Measurements from ENCODE around the gene TSFM. TPM values are rescaled to one million over a fixed set of nuclear protein-coding genes. Genes with fewer than 3 reads are reported as not detected.

The TSFM gene
- total and polyA plus RNA-seq, 4 donors: 14.6 to 60.5 (median 38.2) TPM

- Histone ChIP-seq H3K9me3 (ENCODE audit: control insufficient read depth in 4 of 4, low read length in 3 of 4) (no peaks in the 10 kb centered on the region), H3K27ac (ENCODE audit: low read depth in 1 of 2, low read length in 2 of 2) (no peak overlapping the region), H3K4me1 (ENCODE audit: control insufficient read depth in 4 of 4, insufficient read depth in 4 of 4, low read length in 3 of 4) (peaks cover 0 to 4% (median 3%) of the 10 kb centered on the region in 4 donors), H3K9ac (ENCODE audit: low read depth in 1 of 2, low read length in 2 of 2) (no peak overlapping the region), H3K4me3 (ENCODE audit: low read depth in 1 of 3, low read length in 3 of 3) (no peak overlapping the region), H3K36me3 (ENCODE audit: control insufficient read depth in 4 of 4, insufficient read depth in 3 of 4, low read depth in 1 of 4, low read length in 3 of 4) (peaks cover 5 to 59% (median 46%) of the 10 kb centered on the region in 4 donors), H3K27me3 (ENCODE audit: control insufficient read depth in 4 of 4, insufficient read depth in 4 of 4, low read length in 3 of 4) (no peaks in the 10 kb centered on the region)
- no peak for TF ChIP-seq HNF4G (IDR thresholded peaks at IDR 0.05)
- no peak for TF ChIP-seq EGR1 (IDR thresholded peaks at IDR 0.05; ENCODE audit: low read depth in 2 of 2)
- no peak for TF ChIP-seq FOXA2 (IDR thresholded peaks at IDR 0.05)
- no peak for TF ChIP-seq SP1 (IDR thresholded peaks at IDR 0.05)
- TF ChIP-seq TAF1 (conservative IDR thresholded peaks at IDR 0.05): no peak
- TF ChIP-seq YY1 (IDR thresholded peaks at IDR 0.05): no peak
- 97% methylated on average over 5 of the region's 5 CpGs for WGBS
- no peak for DNase-seq (ENCODE audit: low spot score)
Observed at GRCh38 chr12:57810450-57810849, 27.9 kb downstream of the TSFM start.

GRCh38 chr12:57811028-57811755 lies 28.6 kb downstream of the TSFM start:
- no peaks in the 10 kb centered on the region for H3K9me3 ChIP-seq (ENCODE audit: control insufficient read depth in 4 of 4, low read length in 3 of 4)
- H3K4me1 ChIP-seq (ENCODE audit: control insufficient read depth in 4 of 4, insufficient read depth in 4 of 4, low read length in 3 of 4): peaks cover 0 to 8% (median 4%) of the 10 kb centered on the region in 4 donors
- peaks cover 5 to 57% (median 45%) of the 10 kb centered on the region in 4 donors for H3K36me3 ChIP-seq (ENCODE audit: control insufficient read depth in 4 of 4, insufficient read depth in 3 of 4, low read depth in 1 of 4, low read length in 3 of 4)
- no peaks in the 10 kb centered on the region for H3K27me3 ChIP-seq (ENCODE audit: control insufficient read depth in 4 of 4, insufficient read depth in 4 of 4, low read length in 3 of 4)
- WGBS: 97% methylated on average over 10 of the region's 10 CpGs
- DNase-seq (ENCODE audit: low spot score): no peak
- H3K9ac ChIP-seq (ENCODE audit: low read depth in 1 of 2, low read length in 2 of 2): no peak overlapping the region
- TF ChIP-seq HNF4A (conservative IDR thresholded peaks at IDR 0.05) (no peak), ZBTB33 (IDR thresholded peaks at IDR 0.05) (no peak), CTCF (IDR thresholded peaks at IDR 0.05; ENCODE audit: low read depth, low read length, missing input control) (no peak), HNF4G (IDR thresholded peaks at IDR 0.05) (no peak), ATF3 (IDR thresholded peaks at IDR 0.05) (no peak), YY1 (IDR thresholded peaks at IDR 0.05) (no peak), MAX (IDR thresholded peaks at IDR 0.05) (no peak), FOXA1 (IDR thresholded peaks at IDR 0.05) (no peak)
- H3K4me3 ChIP-seq (ENCODE audit: low read depth in 1 of 3, low read length in 3 of 3): no peak overlapping the region
- H3K27ac ChIP-seq (ENCODE audit: low read depth in 1 of 2, low read length in 2 of 2): no peak overlapping the region

Measured in liver (tissue), 9 donors.